ENCODE measurements around the gene TUT7. TPM values are rescaled to one million over a fixed set of nuclear protein-coding genes. Genes with fewer than 3 reads are reported as not detected.

TUT7 gene
- total and polyA plus RNA-seq, 10 of the 15 experiments (the other 5 are each of a cell fraction or from before 2014, with no cell fraction given), result 10.0 to 49.8 (median 30.4) TPM

DNA sequence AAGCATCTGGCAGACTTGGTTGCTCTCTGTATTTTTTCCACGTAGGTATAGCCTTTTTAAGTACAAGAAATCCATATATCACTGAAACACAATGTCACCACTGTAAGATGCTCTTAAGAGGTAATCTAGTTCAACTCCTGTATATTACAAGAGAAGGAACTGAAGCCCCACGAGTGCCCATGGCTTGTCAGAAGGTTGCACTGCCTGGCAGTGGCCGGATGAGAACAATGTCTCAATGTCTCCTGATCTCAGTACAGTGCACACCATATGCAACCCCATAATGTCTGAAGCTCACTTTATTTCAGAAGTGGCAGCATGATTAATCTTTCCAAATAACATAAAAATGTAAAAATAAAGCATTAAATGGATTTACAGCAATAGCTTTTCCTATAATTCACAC is 27.7 kb downstream of the TUT7 start:
- Histone ChIP-seq H3K9ac (ENCODE audit: control insufficient read depth, insufficient read depth, low read length) (no peak overlapping the region), H3K4me2 (ENCODE audit: control insufficient read depth, insufficient read depth) (no peak overlapping the region), H3K79me2 (ENCODE audit: control insufficient read depth, insufficient read depth, low read length) (no peaks in the 10 kb centered on the region), H3K27me3 (replicated peaks in 1 of 2; ENCODE audit: control insufficient read depth in 2 of 2, insufficient read depth in 2 of 2, low read length in 1 of 2) (no peaks in the 10 kb centered on the region), H3K4me1 (ENCODE audit: control insufficient read depth, insufficient read depth, low read length) (no peaks in the 10 kb centered on the region; the same call in none of the 2 replicates), H2AFZ (ENCODE audit: control insufficient read depth, low read depth, low read length) (no peak overlapping the region), H3K9me3 (replicated peaks; ENCODE audit: control insufficient read depth, insufficient read depth, low read length) (no peaks in the 10 kb centered on the region), H3K36me3 (ENCODE audit: control insufficient read depth in 2 of 2, insufficient read depth in 2 of 2, low read length in 1 of 2) (peaks cover 12 to 28% of the 10 kb centered on the region in 2 experiments), H3K27ac (ENCODE audit: control insufficient read depth, insufficient read depth) (no peak overlapping the region), H4K20me1 (ENCODE audit: control insufficient read depth, insufficient read depth) (no peaks in the 10 kb centered on the region), H3K4me3 (no peak overlapping the region)
- ChIA-PET SMC1A (ENCODE audit: uncharacterized antibody, unreplicated experiment) (interaction anchor here (0.7 to 1.4 kb wide), 2 partner anchors 14 to 24 kb away, joined by 3 read pairs; no protein-coding TSS in a partner anchor), RAD21 (ENCODE audit: unreplicated experiment) (no interaction called here), POLR2A (no interaction called here), CTCF (interaction anchor here (1.8 kb wide), 1 partner anchor 15 kb away, joined by 4 read pairs; no protein-coding TSS in a partner anchor)
- intact Hi-C loops (cut with micrococcal nuclease; ENCODE audit: unreplicated experiment), result no loop called here
- DNase-seq (ENCODE audit: low read depth, low spot score), result no peak
- no peak for FAIRE-seq
- BruUV-seq (replicated peaks), result no TSS peak
- TF ChIP-seq PAX5 (IDR thresholded peaks at IDR 0.05; ENCODE audit: borderline replicate concordance, low read depth, low read length), result no peak
- in situ Hi-C loops (cut with MboI), result no loop called here
- 86% methylated on average over 3 of the region's 3 CpGs for WGBS (ENCODE audit: insufficient coverage, insufficient replicate concordance, low lambda C conversion rate, missing lambda C conversion rate)
- no peak for ATAC-seq

DNA sequence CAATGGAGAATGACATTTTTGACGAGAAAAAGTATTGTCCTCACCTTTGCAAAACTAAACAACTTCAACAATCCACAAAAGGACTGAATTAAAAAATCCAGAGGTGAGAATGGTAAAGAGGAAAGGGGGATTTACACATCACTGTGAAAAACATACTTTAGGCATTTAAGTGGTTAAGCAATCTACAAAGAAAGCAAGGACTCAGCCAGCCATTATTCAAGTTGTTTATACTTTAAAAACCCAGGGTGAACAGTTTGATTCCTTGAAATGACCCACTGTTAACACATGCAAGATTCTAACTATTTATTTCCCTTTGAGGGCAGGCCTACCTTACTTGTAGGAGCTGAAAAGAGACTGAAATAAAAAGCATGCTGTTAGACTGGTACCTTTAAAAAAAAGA is 29.3 kb downstream of the TUT7 start:
- SMC1A ChIA-PET (ENCODE audit: uncharacterized antibody, unreplicated experiment), result interaction anchor here (0.7 to 1.1 kb wide), 4 partner anchors 22 to 128 kb away, joined by 3 read pairs; no protein-coding TSS in a partner anchor

More for the DNA sequence above, 29.3 kb downstream of the TUT7 start:
- H3K9me3 ChIP-seq (replicated peaks; ENCODE audit: control insufficient read depth, insufficient read depth, low read length), result no peaks in the 10 kb centered on the region
- H3K36me3 ChIP-seq (ENCODE audit: control insufficient read depth in 2 of 2, insufficient read depth in 2 of 2, low read length in 1 of 2), result peaks cover 14 to 30% of the 10 kb centered on the region in 2 experiments
- H3K4me1 ChIP-seq (ENCODE audit: control insufficient read depth, insufficient read depth, low read length), result no peaks in the 10 kb centered on the region; the same call in none of the 2 replicates
- no peaks in the 10 kb centered on the region for H4K20me1 ChIP-seq (ENCODE audit: control insufficient read depth, insufficient read depth)
- in situ Hi-C loops (cut with MboI) (no loop called here), intact Hi-C loops (cut with micrococcal nuclease; ENCODE audit: unreplicated experiment) (no loop called here)
- no peaks in the 10 kb centered on the region for H3K27me3 ChIP-seq (replicated peaks in 1 of 2; ENCODE audit: control insufficient read depth in 2 of 2, insufficient read depth in 2 of 2, low read length in 1 of 2)
- RAD21 ChIA-PET (ENCODE audit: unreplicated experiment), result no interaction called here
- H3K4me3 ChIP-seq, result no peak overlapping the region
- no peak overlapping the region for H3K27ac ChIP-seq (ENCODE audit: control insufficient read depth, insufficient read depth)
- no TSS peak for BruUV-seq (replicated peaks)
- ATAC-seq (no peak), DNase-seq (ENCODE audit: low read depth, low spot score) (no peak), FAIRE-seq (no peak)
- no peak for TF ChIP-seq FOXK2 (IDR thresholded peaks at IDR 0.05)
- TF ChIP-seq, protein P1, sequence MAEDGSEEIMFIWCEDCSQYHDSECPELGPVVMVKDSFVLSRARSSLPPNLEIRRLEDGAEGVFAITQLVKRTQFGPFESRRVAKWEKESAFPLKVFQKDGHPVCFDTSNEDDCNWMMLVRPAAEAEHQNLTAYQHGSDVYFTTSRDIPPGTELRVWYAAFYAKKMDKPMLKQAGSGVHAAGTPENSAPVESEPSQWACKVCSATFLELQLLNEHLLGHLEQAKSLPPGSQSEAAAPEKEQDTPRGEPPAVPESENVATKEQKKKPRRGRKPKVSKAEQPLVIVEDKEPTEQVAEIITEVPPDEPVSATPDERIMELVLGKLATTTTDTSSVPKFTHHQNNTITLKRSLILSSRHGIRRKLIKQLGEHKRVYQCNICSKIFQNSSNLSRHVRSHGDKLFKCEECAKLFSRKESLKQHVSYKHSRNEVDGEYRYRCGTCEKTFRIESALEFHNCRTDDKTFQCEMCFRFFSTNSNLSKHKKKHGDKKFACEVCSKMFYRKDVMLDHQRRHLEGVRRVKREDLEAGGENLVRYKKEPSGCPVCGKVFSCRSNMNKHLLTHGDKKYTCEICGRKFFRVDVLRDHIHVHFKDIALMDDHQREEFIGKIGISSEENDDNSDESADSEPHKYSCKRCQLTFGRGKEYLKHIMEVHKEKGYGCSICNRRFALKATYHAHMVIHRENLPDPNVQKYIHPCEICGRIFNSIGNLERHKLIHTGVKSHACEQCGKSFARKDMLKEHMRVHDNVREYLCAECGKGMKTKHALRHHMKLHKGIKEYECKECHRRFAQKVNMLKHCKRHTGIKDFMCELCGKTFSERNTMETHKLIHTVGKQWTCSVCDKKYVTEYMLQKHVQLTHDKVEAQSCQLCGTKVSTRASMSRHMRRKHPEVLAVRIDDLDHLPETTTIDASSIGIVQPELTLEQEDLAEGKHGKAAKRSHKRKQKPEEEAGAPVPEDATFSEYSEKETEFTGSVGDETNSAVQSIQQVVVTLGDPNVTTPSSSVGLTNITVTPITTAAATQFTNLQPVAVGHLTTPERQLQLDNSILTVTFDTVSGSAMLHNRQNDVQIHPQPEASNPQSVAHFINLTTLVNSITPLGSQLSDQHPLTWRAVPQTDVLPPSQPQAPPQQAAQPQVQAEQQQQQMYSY (CRISPR knock-in tag; IDR thresholded peaks at IDR 0.05), result no peak
- no peaks in the 10 kb centered on the region for H3K79me2 ChIP-seq (ENCODE audit: control insufficient read depth, insufficient read depth, low read length)
- no peak overlapping the region for H2AFZ ChIP-seq (ENCODE audit: control insufficient read depth, low read depth, low read length)
- no peak overlapping the region for H3K4me2 ChIP-seq (ENCODE audit: control insufficient read depth, insufficient read depth)
- POLR2A ChIA-PET, result no interaction called here
- no peak overlapping the region for H3K9ac ChIP-seq (ENCODE audit: control insufficient read depth, insufficient read depth, low read length)
- WGBS (ENCODE audit: insufficient coverage, insufficient replicate concordance, low lambda C conversion rate, missing lambda C conversion rate), result 100% methylated on average over 1 of the region's 1 CpG
- CTCF ChIA-PET, result interaction anchor here (0.7 kb wide), 1 partner anchor 205 kb away, joined by 3 read pairs; no protein-coding TSS in a partner anchor
